Nucleus accumbens (tissue), 56 donors: ENCODE data around the gene C4BPA.
A peak's percentile ranks its signal among the peaks of the same experiment; 100 is the strongest.

Source experiments
- DNase-seq, 56 donors: peaks; one replicate each; lab custom pipeline; 2025; lab: John Stamatoyannopoulos, UW

C4BPA gene

GRCh38 chr1:207076181-207076955 is 27.7 kb upstream of the C4BPA start:
- DNase-seq: no peak

GRCh38 chr1:207077012-207077411 is 27.0 kb upstream of the C4BPA start:
- no peak for DNase-seq

- DNase-seq: peak in 36 of 56 donors; percentile 7 to 78 (median 37)
Measured at GRCh38 chr1:207077470-207078377, 26.3 kb upstream of the C4BPA start.

- no peak for DNase-seq
Measured at GRCh38 chr1:207078578-207079132, 25.4 kb upstream of the C4BPA start.

- DNase-seq: no peak
Measured at GRCh38 chr1:207079706-207080241, 24.3 kb upstream of the C4BPA start.

GRCh38 chr1:207081088-207081487 is 22.9 kb upstream of the C4BPA start:
- DNase-seq: no peak

- no peak for DNase-seq
Measured at GRCh38 chr1:207081806-207082205, 22.2 kb upstream of the C4BPA start.

- no peak for DNase-seq
Measured at GRCh38 chr1:207084232-207084631, 19.8 kb upstream of the C4BPA start.

- peak in 20 of 56 donors; percentile 7 to 57 (median 15) for DNase-seq
Measured at GRCh38 chr1:207084701-207085180, 19.3 kb upstream of the C4BPA start.

GRCh38 chr1:207085887-207086286 is 18.1 kb upstream of the C4BPA start:
- DNase-seq: no peak

- no peak for DNase-seq
Measured at GRCh38 chr1:207088161-207088560, 15.9 kb upstream of the C4BPA start.

GRCh38 chr1:207088701-207089626 is 15.1 kb upstream of the C4BPA start, which contains the start of gene C4BPB:
Gene C4BPB (plus strand): TSS chr1:207088860. CDS start chr1:207089532, 672 bp downstream.
- DNase-seq: no peak

GRCh38 chr1:207089627-207090355 is 14.2 kb upstream of the C4BPA start:
- no peak for DNase-seq

- DNase-seq: no peak
Measured at GRCh38 chr1:207091200-207091908, 12.7 kb upstream of the C4BPA start.

GRCh38 chr1:207093944-207094343 is 10.1 kb upstream of the C4BPA start:
- no peak for DNase-seq

GRCh38 chr1:207097871-207098324 is 6.1 kb upstream of the C4BPA start:
- DNase-seq: no peak

GRCh38 chr1:207101720-207102119 is 2.3 kb upstream of the C4BPA start:
- no peak for DNase-seq

- DNase-seq: no peak
Measured at GRCh38 chr1:207102146-207102545, 1.9 kb upstream of the C4BPA start.
